GM21367 (cell line): ENCODE data around the gene MRPL9.
"Not testable (repeated sequence)": the region's sequence is repeated elsewhere in the genome, so short reads cannot be mapped to it uniquely, and the experiment has no call there.

Experiments used
- ATAC-seq: cut with Tn5 transposase; IDR thresholded peaks from one replicate; pipeline ENCODE4 v1.9.1; 2021; ENCODE audit not compliant: unreplicated experiment

The MRPL9 gene

GRCh38 chr1:151787689-151788088 lies 24.4 kb upstream of the MRPL9 start:
- no peak for ATAC-seq

- no peak for ATAC-seq
Measured at GRCh38 chr1:151783796-151784195, 20.5 kb upstream of the MRPL9 start.

- no peak for ATAC-seq
Measured at GRCh38 chr1:151782741-151783140, 19.4 kb upstream of the MRPL9 start.

- ATAC-seq = not testable (repeated sequence)
Measured at GRCh38 chr1:151782026-151782425, 18.7 kb upstream of the MRPL9 start.

GRCh38 chr1:151780736-151781135 lies 17.4 kb upstream of the MRPL9 start:
- ATAC-seq = not testable (repeated sequence)

- no peak for ATAC-seq
Measured at GRCh38 chr1:151779852-151780251, 16.6 kb upstream of the MRPL9 start.

GRCh38 chr1:151777317-151777716 lies 14.0 kb upstream of the MRPL9 start:
- no peak for ATAC-seq

- no peak for ATAC-seq
Measured at GRCh38 chr1:151776665-151777062, 13.4 kb upstream of the MRPL9 start.

- ATAC-seq = no peak
Measured at GRCh38 chr1:151775894-151776664, 12.8 kb upstream of the MRPL9 start.

GRCh38 chr1:151774256-151774922 lies 11.1 kb upstream of the MRPL9 start:
- no peak for ATAC-seq

GRCh38 chr1:151773702-151774101 lies 10.4 kb upstream of the MRPL9 start:
- ATAC-seq = no peak

- ATAC-seq = not testable (repeated sequence)
Measured at GRCh38 chr1:151769270-151769669, 6.0 kb upstream of the MRPL9 start.

GRCh38 chr1:151768351-151769066 lies 5.2 kb upstream of the MRPL9 start:
- ATAC-seq = not testable (repeated sequence)

GRCh38 chr1:151763990-151764389 lies 694 bp upstream of the MRPL9 start:
- ATAC-seq = no peak

- ATAC-seq = no peak
Measured at GRCh38 chr1:151760597-151761385, 2.5 kb downstream of the MRPL9 start.

- ATAC-seq = no peak
Measured at GRCh38 chr1:151759241-151759640, 4.1 kb downstream of the MRPL9 start.

GRCh38 chr1:151756291-151756690 lies 7.0 kb downstream of the MRPL9 start:
- ATAC-seq = no peak

- no peak for ATAC-seq
Measured at GRCh38 chr1:151741516-151741915, 21.8 kb downstream of the MRPL9 start.

- no peak for ATAC-seq
Measured at GRCh38 chr1:151739590-151740355, 23.5 kb downstream of the MRPL9 start.

- no peak for ATAC-seq
Measured at GRCh38 chr1:151737479-151737878, 25.8 kb downstream of the MRPL9 start.
